Activated CD4-positive, alpha-beta T cell treated with anti-CD3 and anti-CD28 coated beads, Interleukin-2, amount 50 U/mL, for 16 hours (primary cell): ENCODE results near the gene STIL.
"Not testable (repeated sequence)": the region's sequence is repeated elsewhere in the genome, so short reads cannot be mapped to it uniquely, and the experiment has no call there.

Experiments used
- DNase-seq: peaks from one replicate; pipeline ENCODE4 v3.0.0-alpha.2; 2020

The STIL gene

DNA sequence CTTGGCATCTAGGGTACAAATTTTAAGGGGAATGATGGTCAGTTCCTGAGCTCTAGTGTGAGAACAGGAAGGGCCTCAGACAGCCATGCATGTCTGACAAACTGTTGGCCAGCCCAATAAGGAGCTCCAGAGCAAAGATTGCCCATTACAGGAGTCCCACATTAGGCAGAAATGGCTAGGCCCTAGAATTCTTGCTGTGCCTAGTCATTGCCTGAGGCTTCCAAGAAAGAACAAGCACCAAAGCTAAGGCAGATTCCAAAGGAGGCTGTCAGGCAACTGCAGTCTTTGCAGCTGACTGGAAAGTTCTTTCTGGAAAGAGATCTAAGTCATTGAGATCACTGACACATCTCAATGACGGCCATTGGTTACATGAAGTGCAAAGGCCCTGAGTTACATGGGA is 3.9 kb upstream of the STIL start:
- DNase-seq = no peak

DNA sequence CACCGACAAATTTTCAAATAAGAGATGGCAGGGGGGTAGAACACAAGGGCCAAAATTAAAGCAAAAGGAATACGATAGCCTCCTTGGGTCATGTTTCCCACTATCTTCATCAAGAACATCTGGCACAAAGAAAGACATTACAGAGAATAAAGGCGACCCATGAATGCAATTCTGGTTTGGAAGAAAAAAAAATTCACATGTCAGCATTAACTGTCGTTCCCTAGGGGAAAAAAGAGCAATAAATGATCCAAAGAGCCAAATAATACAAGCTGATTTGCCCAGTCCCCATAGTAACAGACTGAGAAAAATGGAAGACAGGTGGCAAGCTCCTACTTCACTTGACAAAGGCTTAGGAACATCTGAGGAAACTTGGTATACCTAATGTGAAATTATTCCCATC is 4.5 kb downstream of the STIL start:
- DNase-seq = no peak

DNA sequence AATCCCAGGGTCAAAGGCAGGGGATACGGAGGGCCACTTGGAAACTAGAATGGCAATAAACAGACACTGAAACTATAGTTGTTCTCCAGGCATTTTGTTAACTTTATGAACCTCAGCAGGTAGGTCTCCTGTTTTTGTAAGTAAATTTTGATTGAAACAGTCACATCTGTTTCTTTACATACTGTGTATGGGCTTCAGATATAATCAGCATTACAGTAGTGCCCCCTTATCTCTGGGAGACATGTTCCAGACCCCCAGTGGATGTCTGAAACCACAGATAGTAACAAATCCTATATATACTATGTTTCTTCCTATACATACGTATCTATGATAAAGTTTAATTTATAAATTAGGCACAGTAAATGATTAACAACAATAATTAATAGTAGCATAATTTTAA is 11.5 kb downstream of the STIL start:
- DNase-seq = no peak

DNA sequence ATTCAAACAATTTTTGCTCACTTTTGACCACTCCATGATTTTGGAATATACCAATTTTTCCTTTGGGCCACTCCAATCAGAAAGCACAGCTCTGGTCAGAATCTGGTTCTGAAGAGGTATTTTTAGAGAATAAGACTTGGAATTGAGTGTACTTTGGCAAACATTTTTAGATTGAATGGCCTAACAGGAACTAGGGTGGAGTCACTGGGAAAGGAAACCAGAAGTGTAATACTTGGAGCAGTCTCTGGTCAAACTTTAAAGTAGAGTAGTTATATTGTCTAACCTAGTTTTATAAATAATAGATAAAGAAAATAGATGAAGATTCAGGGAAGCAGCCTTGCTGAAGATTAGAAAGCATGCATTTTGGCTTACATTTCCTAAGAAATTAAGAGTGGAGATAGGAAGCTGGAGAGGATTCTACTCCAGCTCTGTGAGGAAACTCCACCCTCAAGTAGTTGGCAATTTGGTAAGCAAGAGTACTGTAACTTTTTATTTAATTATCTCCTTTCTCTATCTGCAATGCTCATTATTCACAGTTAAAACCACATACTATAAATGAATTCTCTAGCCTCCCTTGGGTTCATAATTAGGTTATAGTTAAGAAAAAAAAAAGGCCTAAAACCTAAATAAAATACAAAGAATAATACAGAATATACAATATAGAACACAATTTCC is 15.8 kb downstream of the STIL start:
- no peak for DNase-seq

DNA sequence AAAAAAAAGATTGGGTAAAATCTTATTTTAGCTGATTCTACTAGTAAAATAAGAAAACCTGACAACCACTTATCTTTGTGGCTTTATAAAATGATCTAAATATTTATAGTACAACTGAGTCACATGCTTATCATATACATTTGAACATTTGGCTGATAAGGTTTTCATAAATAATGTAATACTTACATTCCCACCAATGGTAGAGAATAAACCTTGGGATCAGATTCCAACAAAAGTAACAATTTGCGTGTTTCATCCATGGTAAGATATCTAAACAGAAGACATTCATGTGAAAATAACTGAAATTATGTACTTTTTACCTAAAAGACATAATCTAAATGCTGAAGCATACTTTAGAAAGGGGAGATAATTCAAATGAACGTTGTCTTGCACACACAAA is 18.4 kb downstream of the STIL start:
- no peak for DNase-seq

DNA sequence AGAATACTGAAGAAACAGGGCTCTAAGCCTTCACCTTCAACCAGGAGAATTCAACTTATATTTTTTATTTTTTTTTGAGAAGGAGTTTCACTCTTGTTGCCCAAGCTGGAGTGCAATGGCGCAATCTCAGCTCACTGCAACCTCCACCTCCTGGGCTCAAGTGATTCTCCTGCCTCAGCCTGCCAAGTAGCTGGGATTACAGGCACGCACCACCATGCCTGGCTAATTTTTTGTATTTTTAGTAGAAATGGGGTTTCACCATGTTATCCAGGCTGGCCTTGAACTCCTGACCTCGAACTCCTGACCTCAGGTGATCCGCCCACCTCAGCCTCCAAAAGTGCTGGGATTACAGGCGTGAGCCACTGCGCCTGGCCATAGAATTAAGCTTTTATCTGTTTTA is 19.1 kb downstream of the STIL start:
- DNase-seq = not testable (repeated sequence)

DNA sequence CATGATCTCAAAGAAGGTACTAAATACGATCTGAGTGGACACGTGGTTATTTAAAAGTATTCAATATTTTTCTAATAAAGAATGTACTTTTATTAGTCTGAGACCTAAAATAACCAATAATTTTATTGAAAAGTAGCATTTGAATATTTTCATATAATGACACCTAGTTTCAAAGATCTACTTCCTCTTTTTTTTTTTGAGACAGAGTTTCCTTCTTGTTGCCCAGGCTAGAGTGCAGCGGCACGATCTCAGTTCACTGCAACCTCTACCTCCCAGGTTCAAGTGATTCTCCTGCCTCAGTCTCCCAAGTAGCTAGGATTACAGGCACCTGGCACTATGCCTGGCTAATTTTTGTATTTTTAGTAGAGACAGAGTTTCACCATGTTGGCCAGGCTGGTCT is 25.8 kb downstream of the STIL start:
- DNase-seq = not testable (repeated sequence)

DNA sequence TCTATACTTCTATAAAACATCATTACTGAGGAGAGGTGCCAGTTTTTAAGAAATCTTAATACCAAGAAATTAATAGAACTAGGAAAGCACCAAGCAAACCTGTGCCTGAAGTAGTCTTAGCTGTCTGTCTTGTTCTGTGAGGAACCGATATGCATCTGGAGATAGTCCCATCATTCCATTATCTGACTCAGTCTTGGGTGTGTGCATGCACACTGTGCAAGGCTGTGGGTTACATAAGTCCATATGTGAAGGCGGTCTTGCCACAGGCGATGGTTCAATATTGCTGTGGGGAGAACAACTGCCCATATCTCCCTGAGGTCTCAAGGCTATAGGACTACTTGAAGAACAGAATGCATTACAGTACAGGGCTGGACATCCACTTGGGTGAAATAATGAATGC is 33.8 kb downstream of the STIL start:
- DNase-seq = no peak

DNA sequence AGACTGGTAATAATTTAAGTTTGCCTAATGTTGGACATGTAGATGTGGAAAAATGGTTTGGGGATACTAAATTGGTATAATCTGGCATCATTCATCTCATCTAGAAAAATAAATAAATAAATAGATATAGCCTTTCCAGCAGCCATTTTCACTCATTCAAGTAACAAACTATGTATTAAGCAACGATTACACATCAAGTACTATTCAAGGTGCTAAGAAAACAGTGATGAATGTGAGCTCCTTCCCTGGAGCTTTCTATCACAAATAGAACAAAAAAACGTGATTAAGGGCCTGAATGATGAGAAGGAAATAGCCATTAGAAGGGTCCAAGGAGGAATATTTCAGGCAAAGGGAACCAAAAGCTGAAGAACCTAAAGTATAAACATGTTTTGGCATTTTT is 37.1 kb downstream of the STIL start:
- no peak for DNase-seq

DNA sequence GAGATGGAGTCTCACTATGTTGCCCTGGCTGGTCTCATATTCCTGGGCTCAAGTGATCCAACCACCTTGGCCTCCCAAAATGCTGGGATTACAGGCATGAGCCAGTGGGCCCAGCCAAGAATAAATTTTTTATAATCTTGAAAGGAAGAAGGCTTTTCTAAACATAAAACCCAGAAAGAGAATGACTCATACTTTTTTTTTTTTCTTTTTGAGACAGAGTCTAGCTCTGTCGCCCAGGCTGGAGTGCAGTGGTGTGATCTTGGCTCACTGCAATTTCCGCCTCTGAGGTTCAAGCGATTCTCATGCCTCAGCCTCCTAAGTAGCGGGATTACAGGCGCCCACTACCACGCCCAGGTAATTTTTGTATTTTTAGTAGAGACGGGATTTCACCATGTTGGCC is 38.1 kb downstream of the STIL start:
- DNase-seq = not testable (repeated sequence)

DNA sequence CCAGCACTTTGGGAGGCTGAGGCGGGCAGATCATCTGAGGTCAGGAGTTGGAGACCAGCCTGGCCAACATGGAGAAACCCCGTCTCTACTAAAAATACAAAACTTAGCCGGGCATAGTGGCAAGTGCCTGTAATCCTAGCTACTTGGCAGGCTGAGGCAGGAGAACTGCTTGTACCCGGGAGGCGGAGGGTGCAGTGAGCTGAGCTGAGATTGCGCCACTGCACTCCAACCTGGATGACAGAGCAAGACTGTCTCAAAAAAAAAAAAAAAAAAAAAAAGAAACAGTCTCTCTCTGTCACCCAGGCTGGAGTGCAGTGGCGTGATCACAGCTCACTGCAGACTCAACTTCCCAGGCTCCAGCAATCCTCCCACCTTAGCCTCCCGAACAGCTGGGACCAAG is 48.4 kb downstream of the STIL start:
- not testable (repeated sequence) for DNase-seq

DNA sequence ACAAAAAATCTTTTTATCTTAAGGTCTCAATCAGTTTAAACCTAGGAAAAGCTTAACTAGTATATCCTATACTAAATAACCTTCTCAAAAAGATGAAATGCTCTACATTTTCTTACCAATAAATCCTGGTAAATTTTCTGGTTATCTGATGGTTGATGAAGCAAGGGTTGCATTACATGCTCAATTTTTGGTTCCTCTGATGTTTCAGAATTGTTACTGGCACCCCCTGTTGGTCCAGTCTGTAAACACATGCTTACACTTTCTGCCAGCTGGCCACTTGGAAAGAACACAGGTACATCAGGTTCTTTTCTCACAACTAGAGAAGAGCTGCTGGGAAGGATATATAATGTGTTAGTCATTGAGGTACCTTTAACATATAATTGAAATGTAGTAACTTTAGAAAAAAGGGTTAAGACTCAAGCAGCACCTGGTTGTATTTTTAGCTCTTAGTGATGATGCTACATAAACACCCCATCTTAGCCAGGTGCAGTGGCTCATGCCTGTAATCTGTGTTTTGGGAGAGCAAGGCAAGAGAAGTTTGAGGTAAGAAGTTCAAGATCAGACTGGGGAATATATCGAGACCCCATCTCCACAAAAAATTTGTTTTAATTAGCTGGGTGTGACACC is 51.0 kb downstream of the STIL start:
- DNase-seq = peak; percentile 52

DNA sequence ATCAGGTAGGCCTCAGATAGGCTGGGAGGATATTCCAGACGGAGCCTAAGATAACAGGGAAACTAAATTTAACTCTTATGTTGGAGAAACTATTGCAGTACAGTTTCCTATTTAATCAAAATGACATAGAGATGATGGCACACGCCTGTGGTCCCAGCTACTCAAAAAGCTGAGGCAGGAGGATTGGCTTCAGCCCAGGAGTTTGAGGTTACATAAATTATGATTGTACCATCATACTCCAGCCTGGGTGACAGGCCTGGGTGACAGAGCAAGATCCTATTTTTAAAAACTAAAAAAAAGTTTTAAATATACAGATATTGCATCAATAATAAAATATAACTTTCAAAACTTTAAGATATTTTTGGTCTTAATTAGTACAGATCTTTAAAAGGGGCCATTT is 56.7 kb downstream of the STIL start:
- no peak for DNase-seq

DNA sequence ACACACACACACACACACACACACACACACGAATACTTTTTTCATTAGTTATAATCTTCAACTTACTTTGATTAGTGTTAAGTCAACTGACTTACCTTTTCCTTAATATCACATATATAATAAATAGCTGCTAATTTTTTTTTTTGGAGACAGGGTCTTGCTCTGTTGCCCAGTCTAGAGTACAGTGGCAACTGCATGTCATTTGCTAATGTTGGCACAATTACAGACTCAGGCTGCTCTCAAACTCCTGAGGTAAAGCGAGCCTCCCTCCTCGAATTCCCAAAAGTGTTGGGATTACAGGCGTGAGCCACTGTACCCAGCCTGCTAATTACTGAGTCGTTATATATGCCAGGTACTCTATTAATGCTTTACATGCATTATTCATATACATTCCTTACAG is 61.2 kb downstream of the STIL start:
- no peak for DNase-seq

DNA sequence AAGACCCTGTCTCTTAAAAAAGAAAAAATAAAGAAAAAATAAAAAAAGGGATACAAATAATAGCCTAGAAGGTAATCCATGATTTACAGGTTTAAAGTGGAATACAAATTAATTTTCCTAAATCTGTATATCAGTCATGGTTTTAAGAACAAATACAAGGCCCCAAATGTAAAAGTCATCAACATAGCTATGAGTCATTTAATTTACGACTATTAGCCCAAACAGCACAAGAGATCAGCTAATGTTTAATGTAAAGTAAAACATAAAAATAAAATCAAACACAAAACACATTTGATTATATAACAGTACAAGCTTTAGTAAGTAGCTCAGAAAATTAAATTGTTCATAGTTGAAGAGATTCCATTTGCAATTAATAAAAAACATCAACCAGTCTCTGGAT is 61.6 kb downstream of the STIL start:
- no peak for DNase-seq

DNA sequence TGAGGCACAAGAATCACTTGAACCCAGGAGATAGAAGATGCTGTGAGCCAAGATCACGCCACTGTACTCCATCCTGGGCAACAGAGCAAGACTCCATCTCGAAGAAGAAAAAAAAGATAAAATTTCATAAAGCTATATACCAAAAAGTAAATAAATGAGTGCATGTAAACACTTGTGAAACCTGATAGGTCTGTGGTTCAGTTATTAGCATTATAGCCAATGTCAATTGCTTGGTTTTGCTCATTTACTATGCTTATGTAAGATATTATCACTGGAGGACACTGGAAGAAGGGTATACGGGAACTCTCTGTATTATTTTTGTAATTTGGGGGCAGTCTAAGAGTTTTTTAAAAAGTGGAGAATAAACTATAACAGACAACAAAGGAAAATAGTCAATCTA is 64.2 kb downstream of the STIL start:
- no peak for DNase-seq

DNA sequence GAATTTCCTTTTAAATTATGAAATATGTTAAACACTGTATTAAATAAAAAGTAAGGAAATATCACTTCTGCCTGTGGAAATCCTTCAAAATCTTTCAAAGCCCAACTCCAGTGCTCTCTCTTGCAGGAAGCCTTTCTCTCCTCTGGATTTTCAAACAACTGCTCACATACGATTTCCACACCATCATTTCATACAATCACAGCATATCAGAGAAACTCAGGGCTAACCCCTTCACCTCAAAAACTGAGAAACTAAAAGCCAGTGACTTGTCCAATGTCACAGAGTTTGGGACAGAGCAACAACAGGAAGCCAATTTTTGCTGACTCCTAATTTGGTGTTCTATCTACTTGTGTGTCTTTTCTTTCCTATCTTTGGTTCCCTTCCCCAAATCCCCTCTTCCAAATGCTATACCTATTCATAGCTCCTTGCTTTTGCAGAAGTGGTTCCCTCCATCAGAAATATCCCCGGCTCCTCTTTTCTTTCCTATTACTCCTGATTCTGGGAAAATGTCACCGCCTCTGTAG is 69.5 kb downstream of the STIL start:
- DNase-seq = no peak

DNA sequence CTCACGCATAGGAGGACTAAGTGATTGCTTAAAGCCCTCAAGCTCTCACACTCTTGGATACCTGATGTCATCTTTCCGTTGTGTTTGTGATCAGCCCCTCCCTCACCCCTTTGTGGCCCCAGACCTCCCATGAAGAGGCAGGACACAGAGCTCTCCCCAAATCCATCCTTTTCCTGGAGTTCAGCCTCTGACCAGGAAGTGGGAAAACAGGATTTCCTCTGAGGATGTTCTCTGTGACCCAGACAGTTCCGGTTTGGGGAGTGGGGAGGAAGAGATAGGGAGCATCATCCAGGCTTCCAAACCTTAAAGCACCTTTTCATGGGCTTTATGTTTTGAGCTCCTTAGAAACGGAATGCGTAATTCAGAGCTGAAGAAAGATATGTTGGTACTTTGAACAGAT is 70.0 kb downstream of the STIL start:
- DNase-seq = no peak

DNA sequence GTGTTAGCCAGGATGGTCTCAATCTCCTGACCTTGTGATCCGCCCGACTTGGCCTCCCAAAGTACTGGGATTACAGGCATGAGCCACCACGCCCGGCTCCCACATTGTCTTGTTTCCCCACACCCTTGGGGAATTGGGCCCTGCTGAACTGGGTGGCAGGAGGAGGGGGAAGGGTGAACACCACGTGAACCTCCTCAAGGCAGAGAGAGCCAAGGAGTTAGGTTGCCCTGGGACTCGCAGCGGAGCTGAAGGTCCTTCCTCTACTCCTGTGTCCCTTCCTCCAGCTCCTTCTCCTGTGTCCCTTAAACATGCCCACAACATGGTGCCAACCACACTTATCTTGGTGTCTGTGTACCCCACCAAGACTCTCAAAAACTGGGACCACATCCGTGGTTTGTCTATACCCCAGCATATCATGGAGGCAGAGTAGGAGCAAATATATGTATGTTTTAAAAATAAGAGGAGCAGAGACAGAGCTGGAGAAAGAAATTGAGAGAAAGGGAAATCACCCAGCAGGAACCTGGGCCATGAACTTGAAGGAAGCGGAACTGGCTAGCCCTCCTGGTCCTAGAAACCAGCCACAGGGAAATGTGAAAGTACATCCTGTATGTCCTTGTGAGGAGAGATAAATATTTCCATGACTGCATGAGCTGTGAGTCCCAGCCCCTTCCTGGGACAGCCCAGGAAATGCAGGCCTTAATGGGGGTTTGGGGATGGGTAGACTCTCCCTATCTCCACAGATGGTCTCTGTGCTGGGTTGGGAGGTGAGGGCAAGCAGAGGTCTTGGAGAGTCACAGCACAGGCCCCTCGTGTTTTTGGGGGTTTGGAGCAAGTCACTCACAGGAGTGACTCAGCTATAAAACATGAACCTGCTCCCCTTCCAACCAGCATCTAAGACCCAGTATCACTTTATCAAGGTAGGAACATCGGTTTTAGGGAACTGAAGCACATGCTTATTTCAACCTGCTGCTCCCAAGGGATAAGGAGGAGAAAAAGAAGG is 72.5 kb downstream of the STIL start:
- DNase-seq = no peak

DNA sequence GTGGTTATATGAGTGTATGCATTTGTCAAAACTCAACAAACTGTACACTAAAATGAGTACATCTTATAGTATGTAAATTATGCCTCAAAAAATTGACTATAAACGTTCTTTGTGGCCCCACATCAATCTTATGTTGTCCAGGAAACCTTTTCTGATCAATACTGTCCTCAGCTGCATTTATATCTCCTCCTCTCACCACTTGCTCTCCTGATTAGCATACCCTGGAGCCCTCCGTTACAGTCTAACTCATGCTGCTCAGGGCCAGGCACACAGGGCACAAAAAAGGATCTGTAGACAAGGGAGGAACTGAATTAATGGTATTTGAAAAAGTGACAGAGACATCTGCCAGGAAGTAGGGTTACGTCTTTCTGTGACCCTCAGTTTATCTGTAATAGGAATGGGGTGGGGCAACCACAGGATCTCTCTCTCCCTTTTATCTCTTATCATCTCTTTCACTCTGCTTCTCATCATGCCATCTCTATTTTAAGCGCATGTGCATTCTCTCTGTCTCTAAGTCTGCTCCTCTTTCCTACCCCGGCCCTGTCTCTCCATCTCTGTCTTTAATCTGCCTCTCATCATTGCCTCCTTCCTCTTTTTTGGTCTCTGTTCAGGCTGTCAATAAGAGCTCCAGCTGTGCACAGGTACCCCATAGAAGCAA is 74.9 kb downstream of the STIL start:
- peak; percentile 6 for DNase-seq

DNA sequence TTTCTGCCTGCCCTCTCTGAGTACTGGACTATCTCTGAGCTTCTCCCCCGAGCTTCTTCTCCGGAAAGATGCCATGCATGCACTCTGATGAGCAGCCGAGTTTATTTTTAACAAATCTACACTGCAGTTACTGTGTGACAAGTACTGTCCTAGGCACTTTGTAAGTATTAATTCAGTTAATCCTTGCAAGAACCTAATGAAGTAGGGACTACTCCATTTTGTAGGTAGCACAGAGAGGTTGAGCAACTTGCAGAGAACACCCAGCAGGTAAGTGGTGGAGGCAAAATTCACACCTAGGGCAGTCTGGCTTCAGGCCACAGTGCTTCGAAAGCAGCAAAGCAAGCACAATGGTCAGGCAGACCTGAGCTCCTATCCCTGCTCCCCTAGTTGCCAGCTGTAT is 78.1 kb downstream of the STIL start:
- no peak for DNase-seq

DNA sequence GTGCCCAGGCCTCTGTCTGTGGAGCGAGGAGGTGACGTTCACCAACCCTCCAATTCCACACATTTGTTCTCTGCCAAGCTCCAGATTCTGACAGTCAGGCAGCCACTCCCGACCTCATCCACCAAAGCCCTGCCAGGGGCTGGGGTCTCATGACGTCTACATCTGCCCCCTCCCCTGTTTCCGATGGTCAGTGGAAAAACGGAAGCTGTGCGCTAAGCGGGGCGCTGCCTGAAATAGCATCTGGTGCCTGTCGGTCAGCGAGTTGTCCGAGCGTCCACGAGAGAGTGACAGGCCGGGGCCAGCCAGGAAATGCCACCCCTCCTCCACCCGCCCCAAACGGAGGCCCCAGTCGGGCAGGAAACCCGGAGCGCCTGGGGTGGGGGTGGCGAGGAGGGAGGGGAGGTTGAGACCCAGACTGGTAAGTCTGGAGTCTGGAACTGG is 78.7 kb downstream of the STIL start:
- no peak for DNase-seq

DNA sequence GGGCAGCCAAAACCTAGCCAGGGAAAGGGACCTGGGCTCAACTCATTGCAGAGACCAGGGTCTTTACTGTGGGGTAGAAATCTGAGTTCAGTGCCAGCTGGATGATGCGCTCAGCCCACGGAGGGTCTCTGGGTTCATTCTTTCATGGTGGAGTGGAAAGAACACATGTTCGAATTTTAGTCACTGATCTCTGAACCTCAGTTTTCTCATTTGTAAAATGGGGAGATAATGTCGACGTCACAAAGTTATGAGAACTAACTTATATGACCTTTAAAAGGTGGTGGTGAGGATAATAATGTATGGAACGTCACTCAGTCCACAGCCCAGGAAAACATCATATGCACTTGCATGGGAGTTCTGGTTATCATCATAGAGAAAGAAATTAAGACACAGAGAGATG is 80.8 kb downstream of the STIL start:
- DNase-seq = no peak
